T-cell (primary cell): Measurements from ENCODE around the gene CST7. TPM values are rescaled to one million over a fixed set of nuclear protein-coding genes. Genes with fewer than 3 reads are reported as not detected.
"Not testable (repeated sequence)": the region's sequence is repeated elsewhere in the genome, so short reads cannot be mapped to it uniquely, and the experiment has no call there.

Experiments used
- ATAC-seq, 4 experiments: fragments of 200-7000 bp in 3 of 4; fragments of 150-1000 bp in 1 of 4; cut with Tn5 transposase; replicated peaks in 1 of 4; 1 replicate in 3 of 4; 2 replicates in 1 of 4; pipeline ENCODE4 v1.10.0; 2021; ENCODE audit warnings: moderate library complexity in 3 of 4, mild to moderate bottlenecking in 2 of 4, moderate number of reproducible peaks in 1 of 4
- CTCF ChIA-PET, 2 donors: fragments of 300-600 bp; sonication (Branson Sonifier 250); formaldehyde crosslinking; loops; one replicate each; lab custom pipeline; 2022; ENCODE audit warnings: antibody characterized with exemption in 2 of 2; lab: Charles Lee
- POLR2A ChIA-PET, 2 donors: fragments of 300-600 bp; sonication (Branson Sonifier 250); formaldehyde crosslinking; loops; one replicate each; lab custom pipeline; 2022; ENCODE audit warnings: antibody characterized with exemption in 2 of 2; lab: Charles Lee
- DNase-seq, 35 experiments: peaks; one replicate each; pipeline versions ENCODE4 v3.0.0 to v3.0.0-alpha.2; 2013 to 2023
- H3K27ac ChIP-seq: one replicate; pipeline ENCODE4 v1.5.1; 2013; ENCODE audit warnings: low read length
- H3K27me3 ChIP-seq, 2 experiments: replicated peaks in 1 of 2; 1 replicate in 1 of 2; 2 replicates in 1 of 2; pipeline versions ENCODE4 v1.6.1 to v1.7.0; 2013; ENCODE audit warnings: low read length in 1 of 2, mixed read lengths in 1 of 2; ENCODE audit not compliant: control insufficient read depth in 2 of 2, insufficient read depth in 2 of 2; ENCODE audit errors: extremely low read depth in 1 of 2
- H3K36me3 ChIP-seq, 2 donors: 1 replicate in 1 of 2; 2 replicates in 1 of 2; pipeline versions ENCODE4 v1.6.1 to v1.7.0; 2013; ENCODE audit warnings: low read length in 1 of 2; ENCODE audit not compliant: control insufficient read depth in 2 of 2, insufficient read depth in 1 of 2; ENCODE audit errors: extremely low read depth in 1 of 2
- H3K4me1 ChIP-seq, 2 experiments: 1 replicate in 1 of 2; 2 replicates in 1 of 2; pipeline versions ENCODE4 v1.6.1 to v1.7.0; 2013; ENCODE audit warnings: low read length in 2 of 2, mixed read lengths in 1 of 2; ENCODE audit not compliant: insufficient read depth in 2 of 2, control insufficient read depth in 1 of 2; ENCODE audit errors: extremely low read depth in 1 of 2
- H3K4me3 ChIP-seq, 2 donors: 1 replicate in 1 of 2; 2 replicates in 1 of 2; pipeline versions ENCODE4 v1.5.1 to v1.7.0; 2013; ENCODE audit warnings: mild to moderate bottlenecking in 2 of 2, low read length in 1 of 2, moderate library complexity in 1 of 2; ENCODE audit not compliant: control insufficient read depth in 1 of 2; ENCODE audit errors: extremely low read depth in 1 of 2
- H3K9me3 ChIP-seq: 2 replicates; pipeline ENCODE4 v1.7.0; 2013
- H3K27ac Mint-ChIP-seq, 2 donors: one replicate each; pipeline ENCODE4 v1.8.0; 2020 to 2021; ENCODE audit warnings: mild to moderate bottlenecking in 2 of 2, mixed read lengths in 2 of 2
- H3K27me3 Mint-ChIP-seq, 2 donors: one replicate each; pipeline ENCODE4 v1.8.0; 2021 to 2022; ENCODE audit warnings: mixed read lengths in 2 of 2
- H3K36me3 Mint-ChIP-seq: one replicate; pipeline ENCODE4 v1.8.0; 2021; ENCODE audit warnings: mixed read lengths
- H3K4me1 Mint-ChIP-seq, 3 donors: one replicate each; pipeline ENCODE4 v1.8.0; 2020 to 2022; ENCODE audit warnings: mixed read lengths in 3 of 3, mild to moderate bottlenecking in 1 of 3
- H3K4me3 Mint-ChIP-seq, 3 donors: one replicate each; pipeline ENCODE4 v1.8.0; 2020 to 2022; ENCODE audit warnings: mild to moderate bottlenecking in 3 of 3, mixed read lengths in 3 of 3, moderate library complexity in 3 of 3
- H3K9me3 Mint-ChIP-seq, 3 donors: one replicate each; pipeline ENCODE4 v1.8.0; 2020 to 2022; ENCODE audit warnings: mixed read lengths in 3 of 3
- WGBS: methylation state at CpG from one replicate; pipeline ENCODE4 v1.1.5; 2013; ENCODE audit warnings: missing lambda C conversion rate; ENCODE audit not compliant: insufficient coverage; 5-methylcytosine and 5-hydroxymethylcytosine counted together
- total RNA-seq, 35 experiments: library from RNA in 6 of 35; stranded (reverse) in 6 of 35; fragments of 120-200 nt in 1 of 35; gene quantifications; one replicate each; pipeline versions ENCODE4 v1.2.1 to v1.2.4 and lab custom pipeline; 2013 to 2026

Gene CST7
- total RNA-seq, 5 donors from 2014 or later (not counting 1 experiment from before 2014, with no cell fraction given): 22.8 to 92.0 (median 46.2) TPM

- 100% methylated on average over 1 of the region's 1 CpG for WGBS
- H3K27me3 Mint-ChIP-seq: peaks cover 0 to 13% of the 10 kb centered on the region in 2 donors
- Histone ChIP-seq H3K27ac (no peak overlapping the region), H3K4me3 (no peak overlapping the region), H3K27me3 (peaks cover 0 to 25% of the 10 kb centered on the region in 2 experiments), H3K9me3 (no peaks in the 10 kb centered on the region), H3K4me1 (peaks cover 0 to 11% of the 10 kb centered on the region in 2 experiments), H3K36me3 (no peaks in the 10 kb centered on the region)
- H3K4me3 Mint-ChIP-seq: no peak overlapping the region
- H3K9me3 Mint-ChIP-seq: no peaks in the 10 kb centered on the region
- ChIA-PET CTCF (interaction anchor here in 1 of 2 donors (0.9 kb wide), 1 partner anchor 979 kb away, joined by 3 read pairs; no protein-coding TSS in a partner anchor), POLR2A (no interaction called here)
- ATAC-seq: no peak
- H3K27ac Mint-ChIP-seq: no peak overlapping the region
- H3K36me3 Mint-ChIP-seq: peaks cover 4% of the 10 kb centered on the region
- DNase-seq: no peak
- H3K4me1 Mint-ChIP-seq: peaks cover 5 to 8% (median 7%) of the 10 kb centered on the region in 3 donors
Observed at GRCh38 chr20:24916412-24916811, 32.7 kb upstream of the CST7 start.

DNA sequence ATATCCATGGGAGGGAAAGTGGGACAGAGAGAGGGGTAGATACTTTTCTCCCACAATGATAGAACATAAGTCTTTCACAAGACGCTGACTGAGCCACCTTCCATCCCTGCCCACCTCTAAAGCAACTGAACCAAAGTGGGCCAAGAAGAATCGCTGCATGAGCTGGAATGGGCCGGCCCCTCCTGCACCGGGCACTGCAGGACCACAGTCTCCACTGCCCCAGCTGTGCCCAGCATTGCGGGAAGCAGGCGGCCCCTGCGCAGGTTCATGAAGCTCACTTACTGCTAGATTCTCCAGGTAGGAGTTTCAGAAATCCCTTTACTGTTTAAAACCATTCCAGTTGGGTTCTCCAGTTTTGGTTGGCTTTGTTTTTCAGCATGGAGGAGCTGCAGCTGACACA is 32.0 kb upstream of the CST7 start:
- H3K36me3 Mint-ChIP-seq: peaks cover 6% of the 10 kb centered on the region
- no peak overlapping the region for H3K27ac ChIP-seq
- no peak overlapping the region for H3K27ac Mint-ChIP-seq
- ChIA-PET CTCF (interaction anchor here in 1 of 2 donors (0.6 to 1.2 kb wide), 3 partner anchors 585 to 980 kb away, joined by 3 read pairs; no protein-coding TSS in a partner anchor), POLR2A (no interaction called here)
- DNase-seq (no peak), ATAC-seq (no peak)
- H3K4me3 ChIP-seq: no peak overlapping the region
- H3K4me3 Mint-ChIP-seq: no peak overlapping the region
- peaks cover 0 to 25% of the 10 kb centered on the region in 2 experiments for H3K27me3 ChIP-seq
- 90% methylated on average over 2 of the region's 7 CpGs for WGBS
- H3K4me1 ChIP-seq: peaks cover 0 to 11% of the 10 kb centered on the region in 2 experiments
- no peaks in the 10 kb centered on the region for H3K9me3 ChIP-seq
- peaks cover 0 to 13% of the 10 kb centered on the region in 2 donors for H3K27me3 Mint-ChIP-seq
- H3K9me3 Mint-ChIP-seq: no peaks in the 10 kb centered on the region
- peaks cover 5 to 8% (median 7%) of the 10 kb centered on the region in 3 donors for H3K4me1 Mint-ChIP-seq
- H3K36me3 ChIP-seq: no peaks in the 10 kb centered on the region

- ChIA-PET POLR2A (no interaction called here), CTCF (interaction anchor here (0.6 to 1.3 kb wide), 5 partner anchors 14 to 981 kb away, joined by 3 to 5 read pairs (median 3); no protein-coding TSS in a partner anchor)
- ATAC-seq: peak in 3 of 4 experiments; percentile 38 to 66 (median 63)
- peak in 28 of 35 experiments; percentile 7 to 79 (median 32) for DNase-seq
- Histone ChIP-seq H3K27me3 (peaks cover 0 to 19% of the 10 kb centered on the region in 2 experiments), H3K4me3 (no peak overlapping the region), H3K9me3 (no peaks in the 10 kb centered on the region), H3K36me3 (no peaks in the 10 kb centered on the region), H3K27ac (no peak overlapping the region), H3K4me1 (peaks cover 0 to 11% of the 10 kb centered on the region in 2 experiments)
- Mint-ChIP-seq H3K27ac (no peak overlapping the region), H3K4me1 (peaks cover 5 to 8% (median 7%) of the 10 kb centered on the region in 3 donors), H3K4me3 (peak overlapping the region in 1 of 3 donors; percentile 5), H3K27me3 (peaks cover 0 to 13% of the 10 kb centered on the region in 2 donors), H3K36me3 (peaks cover 6% of the 10 kb centered on the region), H3K9me3 (peaks cover 0 to 2% (median 0%) of the 10 kb centered on the region in 3 donors)
- WGBS: 31% methylated on average over 26 of the region's 34 CpGs
Observed at GRCh38 chr20:24917797-24918578, 31.1 kb upstream of the CST7 start.

DNA sequence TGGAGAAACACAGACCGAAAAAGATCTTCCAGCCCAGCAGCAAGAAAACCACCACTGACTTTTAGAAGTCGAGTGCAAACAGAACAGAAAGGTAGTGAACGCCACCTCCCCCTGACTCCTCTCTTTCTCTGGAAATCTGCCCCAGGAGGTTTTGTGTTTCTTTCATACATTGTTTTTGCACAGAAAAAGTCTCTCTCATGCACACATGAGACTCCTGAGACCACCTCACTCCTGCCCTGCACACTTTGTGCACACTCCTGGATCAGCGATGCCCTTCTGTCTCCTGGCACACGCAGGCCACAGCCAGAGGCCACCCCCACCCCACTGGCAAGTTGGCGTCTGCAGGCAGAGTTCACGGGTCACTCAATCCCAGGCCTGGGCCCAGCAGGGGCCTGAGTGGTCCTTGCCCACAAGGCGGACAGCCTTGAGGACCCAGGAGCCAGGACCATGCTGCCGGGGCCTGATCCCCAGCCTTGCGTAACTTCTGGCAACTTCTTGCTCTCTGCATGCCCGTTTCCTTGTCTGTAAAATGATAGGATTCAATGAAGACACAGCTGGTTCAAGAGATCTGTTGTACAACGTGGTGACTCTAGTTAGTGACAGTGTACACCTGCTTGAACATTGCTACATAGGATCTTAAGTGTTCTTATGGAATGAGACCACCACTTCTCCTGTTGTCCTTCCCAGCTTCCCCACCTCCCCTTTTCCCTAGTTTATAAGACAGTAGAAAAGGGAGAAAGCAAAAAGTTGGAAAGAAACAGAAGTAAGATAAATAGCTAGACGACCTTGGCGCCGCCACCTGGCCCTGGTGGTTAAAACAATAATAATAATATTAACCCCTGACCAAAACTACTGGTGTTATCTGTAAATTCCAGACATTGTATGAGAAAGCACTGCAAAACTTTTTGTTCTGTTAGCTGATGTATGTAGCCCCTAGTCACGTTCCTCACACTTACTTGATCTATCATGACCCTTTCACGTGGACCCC is 30.2 kb upstream of the CST7 start:
- peaks cover 0 to 11% of the 10 kb centered on the region in 2 experiments for H3K4me1 ChIP-seq
- Mint-ChIP-seq H3K9me3 (peaks cover 0 to 2% (median 0%) of the 10 kb centered on the region in 3 donors), H3K4me1 (peaks cover 5 to 8% (median 7%) of the 10 kb centered on the region in 3 donors), H3K4me3 (peak overlapping the region in 1 of 3 donors; percentile 5), H3K27me3 (peaks cover 0 to 13% of the 10 kb centered on the region in 2 donors), H3K36me3 (peaks cover 6% of the 10 kb centered on the region), H3K27ac (no peak overlapping the region)
- WGBS: 68% methylated on average over 9 of the region's 17 CpGs
- no peaks in the 10 kb centered on the region for H3K9me3 ChIP-seq
- DNase-seq (no peak), ATAC-seq (no peak)
- POLR2A ChIA-PET: no interaction called here
- no peak overlapping the region for H3K27ac ChIP-seq
- peaks cover 0 to 17% of the 10 kb centered on the region in 2 experiments for H3K27me3 ChIP-seq
- CTCF ChIA-PET: interaction anchor here (0.6 to 1.3 kb wide), 5 partner anchors 13 to 981 kb away, joined by 3 to 5 read pairs (median 3); no protein-coding TSS in a partner anchor
- H3K36me3 ChIP-seq: no peaks in the 10 kb centered on the region
- no peak overlapping the region for H3K4me3 ChIP-seq

- H3K4me1 Mint-ChIP-seq, DNase-seq: not testable (repeated sequence)
- CTCF ChIA-PET: interaction anchor here (0.6 to 1.2 kb wide), 2 partner anchors 822 to 981 kb away, joined by 4 to 5 read pairs; no protein-coding TSS in a partner anchor
Observed at GRCh38 chr20:24919665-24920064, 29.4 kb upstream of the CST7 start.

More at GRCh38 chr20:24919665-24920064, 29.4 kb upstream of the CST7 start:
- H3K4me3 ChIP-seq, H3K27ac ChIP-seq, H3K9me3 Mint-ChIP-seq, H3K9me3 ChIP-seq, ATAC-seq, H3K36me3 ChIP-seq, H3K4me3 Mint-ChIP-seq, POLR2A ChIA-PET, H3K36me3 Mint-ChIP-seq, H3K27ac Mint-ChIP-seq: not testable (repeated sequence)
- H3K4me1 ChIP-seq: peaks cover 0 to 11% of the 10 kb centered on the region in 2 experiments
- peaks cover 0 to 17% of the 10 kb centered on the region in 2 experiments for H3K27me3 ChIP-seq
- WGBS: 96% methylated on average over 14 of the region's 15 CpGs
- H3K27me3 Mint-ChIP-seq: peaks cover 0 to 13% of the 10 kb centered on the region in 2 donors
